Stimulated activated CD4-positive, alpha-beta T cell treated with anti-CD3 and anti-CD28 coated beads, Interleukin-15, amount 100 ng/mL, for 24 hours (primary cell): ENCODE data around the gene ACAN.
A peak's percentile ranks its signal among the peaks of the same experiment; 100 is the strongest.

Experiments used
- DNase-seq: peaks from one replicate; pipeline ENCODE4 v3.0.0-alpha.2; 2020

Gene ACAN

DNA sequence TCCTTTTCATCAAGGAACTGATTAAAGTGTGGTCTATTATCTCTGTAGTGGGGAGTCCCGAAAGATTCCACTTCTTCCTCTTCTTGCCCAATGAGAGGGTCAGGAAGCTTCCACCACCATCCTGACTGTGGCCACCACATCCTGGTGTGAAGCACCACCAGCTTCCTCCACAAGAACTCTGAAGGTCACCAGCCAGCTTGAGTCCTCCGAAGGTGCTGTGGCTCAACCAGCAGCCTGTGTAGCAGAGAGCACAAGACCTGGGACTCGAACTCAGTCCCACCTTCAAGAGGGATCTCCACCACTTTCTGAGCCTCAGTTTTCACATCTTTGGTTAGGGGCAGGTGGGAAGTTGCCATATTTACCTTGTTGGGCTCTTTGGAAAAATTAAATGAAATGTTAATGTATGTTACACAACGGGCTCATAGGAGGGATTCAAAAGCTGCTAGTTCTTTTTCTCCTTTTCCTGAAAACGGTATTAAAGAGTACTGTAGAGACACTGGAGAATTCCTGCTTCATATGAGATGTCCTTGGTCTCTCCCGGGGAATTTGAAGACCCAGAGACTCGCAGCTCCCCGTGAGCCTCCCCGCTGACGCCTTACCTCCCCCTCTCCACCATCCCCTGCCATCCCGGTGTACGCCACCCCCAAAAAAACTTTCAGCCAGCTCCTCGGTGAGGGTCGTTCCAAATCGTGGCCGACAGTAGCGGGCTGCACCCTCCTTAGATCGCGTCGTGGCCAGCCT, 816 bp upstream of the ACAN start:
- DNase-seq = no peak

DNA sequence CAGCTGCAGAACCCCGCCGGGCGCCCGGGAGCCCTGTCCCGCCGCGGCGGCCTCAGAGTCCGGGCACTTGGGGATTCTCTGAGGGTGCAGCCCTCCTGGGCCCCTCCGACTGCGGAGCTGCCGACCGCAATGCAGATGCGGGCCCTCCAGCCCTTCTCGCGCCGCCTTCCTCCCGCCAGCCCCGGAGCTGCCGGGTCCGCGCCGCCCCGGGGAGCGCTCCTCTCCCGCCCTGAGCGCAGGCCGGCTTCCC, 320 bp upstream of the ACAN start:
- no peak for DNase-seq

DNA sequence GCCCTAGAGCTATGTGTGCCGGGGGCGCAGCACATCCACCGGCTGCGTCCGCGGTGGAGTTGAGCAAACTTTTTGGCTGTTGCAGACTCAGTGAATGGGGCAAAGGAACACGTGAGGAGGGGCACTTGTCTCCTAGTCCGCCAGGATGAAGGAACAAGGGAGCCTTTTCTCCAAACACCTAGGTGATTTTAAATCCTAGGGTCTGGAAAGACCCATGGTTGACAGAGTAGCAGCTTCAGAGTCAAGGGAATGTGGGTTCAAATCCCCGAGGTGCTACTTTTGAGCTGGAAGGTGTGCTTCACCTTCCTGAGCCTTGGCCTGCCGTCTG, 648 bp downstream of the ACAN start:
- no peak for DNase-seq

DNA sequence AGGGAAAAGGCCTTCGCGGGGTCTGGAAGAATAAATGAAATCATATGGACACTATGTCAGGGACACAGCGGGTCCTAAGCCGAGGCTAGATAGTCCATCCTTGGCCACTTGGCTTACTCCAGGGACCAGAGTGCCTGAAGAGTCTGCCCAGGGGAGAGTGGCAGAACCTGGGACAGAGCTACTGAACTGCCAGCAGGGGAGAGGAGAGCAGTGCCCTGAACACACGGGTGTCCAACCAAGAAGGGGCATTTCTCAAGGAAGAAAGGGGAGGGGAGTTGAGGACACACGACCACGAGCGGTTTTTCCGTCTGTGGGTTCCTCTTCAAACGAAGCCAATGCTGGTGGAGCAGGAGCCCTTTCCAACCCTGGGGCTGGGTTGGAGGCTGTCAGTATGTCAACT, 1.0 kb downstream of the ACAN start:
- no peak for DNase-seq

DNA sequence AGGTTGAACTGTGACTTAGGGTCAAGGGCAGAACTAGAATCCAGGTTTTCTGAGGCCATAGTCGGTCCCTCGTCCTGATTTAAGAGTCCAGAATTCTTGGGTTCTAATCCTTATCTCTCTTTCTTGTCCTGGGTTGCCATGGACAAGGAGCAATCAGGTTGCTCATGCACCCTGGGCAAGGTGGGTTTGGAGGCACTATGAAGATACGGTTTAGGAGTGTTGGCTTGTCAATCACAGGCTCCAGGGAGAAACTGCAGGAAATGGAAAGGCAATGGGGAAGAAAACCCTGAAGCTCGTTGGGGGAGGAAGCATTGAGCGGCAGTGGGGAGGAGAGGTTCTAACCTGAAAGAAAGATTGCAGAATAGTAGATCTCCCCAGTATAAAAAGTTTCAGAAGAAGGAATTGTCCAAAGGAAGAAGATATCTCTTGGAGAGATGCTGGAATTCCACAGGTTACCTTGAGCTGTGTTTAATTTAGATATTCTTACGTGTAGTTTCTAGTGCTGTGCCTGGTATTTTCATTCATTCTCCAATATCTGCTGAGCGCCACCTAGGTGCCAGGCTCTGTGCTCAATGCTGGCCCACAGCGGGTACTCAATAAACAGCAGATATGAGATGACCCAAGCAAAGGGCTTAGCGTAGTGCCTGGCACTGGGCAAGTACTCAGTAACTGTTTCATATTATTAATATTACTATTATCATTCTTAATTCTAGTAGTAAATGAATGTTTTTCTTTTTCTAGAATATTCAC, 2.0 kb downstream of the ACAN start:
- peak; percentile 22 for DNase-seq

DNA sequence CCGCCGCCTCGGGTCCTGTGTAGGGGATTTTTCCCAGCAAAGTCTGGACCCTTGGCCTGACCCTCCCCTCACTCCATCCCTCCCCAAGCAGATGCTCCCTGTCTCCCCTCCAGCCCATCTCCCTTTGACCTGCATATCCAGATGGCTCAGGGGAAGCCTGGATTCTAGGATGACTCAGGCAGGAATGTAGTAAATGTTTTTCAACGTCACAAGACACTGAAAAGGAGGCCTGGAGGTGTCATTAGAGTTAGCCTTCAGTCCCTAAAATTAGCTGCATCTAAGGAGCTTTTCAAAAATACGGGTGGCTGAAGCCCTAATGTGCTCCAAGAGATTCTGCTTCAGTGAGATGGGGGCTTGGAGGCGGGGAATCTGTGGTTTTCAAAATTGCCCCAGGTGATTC, 7.2 kb downstream of the ACAN start:
- DNase-seq = no peak

DNA sequence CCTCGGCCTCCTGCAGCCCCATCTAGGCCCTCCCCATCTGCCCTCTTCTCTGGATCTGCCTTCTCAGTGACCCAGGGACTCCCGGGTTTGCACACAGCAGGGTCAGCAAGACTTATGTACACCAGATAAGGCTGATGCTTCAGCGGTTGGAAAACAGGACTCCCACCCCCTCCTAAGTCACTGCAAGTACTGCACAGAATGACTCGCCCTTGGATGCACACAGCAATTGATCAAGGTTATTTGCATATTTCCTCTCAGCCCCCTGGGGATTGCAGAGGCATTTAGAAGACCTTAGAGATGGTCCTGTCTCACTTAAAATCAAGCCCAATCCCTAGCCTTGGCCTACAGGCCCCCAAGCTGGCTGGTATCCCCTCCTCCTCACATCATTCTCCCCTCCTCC, 8.9 kb downstream of the ACAN start:
- DNase-seq = no peak

DNA sequence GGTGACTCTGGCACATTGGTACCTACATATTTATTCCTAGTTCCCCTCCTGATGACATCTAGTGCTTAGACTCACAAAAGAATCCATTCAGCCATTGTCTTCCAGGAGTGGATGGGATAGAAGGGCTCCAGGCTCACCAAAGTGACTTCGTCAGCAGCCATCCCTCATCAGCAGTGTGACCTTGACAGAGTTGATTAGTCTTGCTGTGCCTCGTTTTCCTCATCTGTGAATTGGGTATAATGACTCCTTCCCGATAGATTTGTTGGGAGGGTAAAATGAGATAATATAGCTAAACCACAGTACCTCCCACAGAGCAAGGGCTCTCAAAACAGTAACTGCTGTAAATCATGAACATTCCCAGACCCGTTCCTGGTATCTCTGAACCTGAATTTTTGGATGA, 10.7 kb downstream of the ACAN start:
- no peak for DNase-seq

DNA sequence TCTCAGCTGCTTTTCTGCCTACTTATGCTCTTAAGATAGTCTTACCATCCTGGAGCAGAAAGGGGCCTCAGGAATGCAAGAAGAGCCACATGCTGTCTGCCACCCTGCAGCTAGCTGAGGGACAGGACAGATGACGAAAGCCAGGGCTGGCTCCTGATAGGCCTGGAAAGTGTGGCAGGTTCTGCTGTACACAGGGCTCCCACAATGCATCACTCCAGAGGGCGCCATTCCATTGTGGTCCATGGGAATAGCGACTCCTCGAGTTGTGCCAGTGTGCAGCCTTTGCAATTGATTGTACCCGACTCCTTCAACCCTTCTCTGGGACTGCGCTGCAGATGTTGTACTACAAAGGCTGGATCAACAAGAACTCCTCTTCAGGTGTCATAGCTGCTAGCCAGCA, 11.2 kb downstream of the ACAN start:
- DNase-seq = no peak

DNA sequence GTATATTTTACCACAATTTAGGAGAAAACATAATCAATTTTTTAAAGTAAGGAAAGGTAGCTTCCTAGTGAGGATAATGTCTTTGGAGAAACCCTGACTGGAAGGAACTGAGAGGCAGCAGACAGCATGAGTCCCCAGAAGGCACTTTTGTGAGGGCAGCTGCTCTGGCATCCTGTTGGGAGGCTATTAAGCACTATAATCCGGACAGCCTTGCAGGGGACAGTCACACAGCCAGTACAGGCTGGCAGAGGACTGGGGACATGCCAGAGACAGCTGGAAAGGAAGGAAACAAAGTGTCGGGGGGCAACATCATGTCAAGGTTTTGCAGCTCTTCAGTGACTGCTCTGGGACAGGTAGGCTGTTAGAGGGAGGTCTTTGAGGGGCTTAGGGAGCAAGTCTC, 15.7 kb downstream of the ACAN start:
- no peak for DNase-seq

DNA sequence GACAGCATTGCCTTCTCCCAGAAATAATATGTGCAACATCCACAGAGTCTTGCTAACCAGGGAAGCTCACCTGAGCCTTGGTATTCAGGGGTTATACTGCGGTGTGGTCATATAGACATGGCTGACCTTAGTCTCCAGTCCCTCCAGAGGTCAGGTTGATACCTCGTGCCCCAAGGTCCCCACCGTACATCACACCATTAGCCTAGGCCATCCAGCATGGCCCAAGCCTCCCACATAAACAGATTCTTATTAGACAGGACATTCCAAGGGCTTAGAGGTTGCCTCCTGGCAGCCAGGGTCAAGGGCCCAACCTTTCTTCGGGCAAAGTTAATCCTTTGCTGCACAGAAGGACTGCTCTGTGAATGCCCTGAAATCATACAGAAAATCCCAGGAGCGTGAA, 18.8 kb downstream of the ACAN start:
- no peak for DNase-seq

DNA sequence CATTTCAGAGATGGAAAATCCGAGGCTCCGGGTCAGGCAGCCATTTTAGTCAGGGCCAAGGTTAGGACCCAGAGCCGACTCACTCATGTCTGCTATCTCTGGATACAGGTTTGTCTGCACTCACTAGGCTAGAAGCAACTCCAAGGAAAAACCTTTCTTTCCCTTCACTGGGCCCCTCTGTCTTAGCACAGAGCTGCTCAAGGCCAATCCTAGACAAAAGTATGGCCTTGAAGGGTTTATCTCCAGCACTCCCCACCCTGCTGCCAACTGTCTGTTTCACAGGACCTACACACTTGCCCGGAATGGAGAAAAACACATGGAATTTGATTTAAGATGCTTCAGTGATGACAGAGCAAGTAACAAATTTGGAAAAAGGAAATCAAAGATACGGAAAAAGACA, 25.6 kb downstream of the ACAN start:
- DNase-seq = no peak

DNA sequence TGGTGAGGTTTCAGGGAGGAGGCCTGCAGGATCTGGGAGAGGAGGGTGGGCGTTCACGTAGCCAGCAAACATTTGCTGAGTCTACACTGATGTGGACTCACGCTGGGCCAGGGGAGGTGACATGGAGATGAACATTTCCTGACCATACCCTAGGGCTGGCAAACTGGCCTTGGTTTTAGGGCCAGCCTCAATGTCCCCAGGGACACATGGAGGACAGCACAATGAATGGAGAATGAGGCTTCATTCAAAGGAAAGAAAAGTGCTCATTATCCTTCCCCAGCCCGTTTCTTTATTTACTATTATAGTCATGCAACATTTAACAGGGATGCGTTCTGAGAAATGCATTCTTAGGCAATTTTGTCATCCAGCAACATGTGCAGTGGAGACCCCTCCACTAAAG, 26.8 kb downstream of the ACAN start:
- no peak for DNase-seq

DNA sequence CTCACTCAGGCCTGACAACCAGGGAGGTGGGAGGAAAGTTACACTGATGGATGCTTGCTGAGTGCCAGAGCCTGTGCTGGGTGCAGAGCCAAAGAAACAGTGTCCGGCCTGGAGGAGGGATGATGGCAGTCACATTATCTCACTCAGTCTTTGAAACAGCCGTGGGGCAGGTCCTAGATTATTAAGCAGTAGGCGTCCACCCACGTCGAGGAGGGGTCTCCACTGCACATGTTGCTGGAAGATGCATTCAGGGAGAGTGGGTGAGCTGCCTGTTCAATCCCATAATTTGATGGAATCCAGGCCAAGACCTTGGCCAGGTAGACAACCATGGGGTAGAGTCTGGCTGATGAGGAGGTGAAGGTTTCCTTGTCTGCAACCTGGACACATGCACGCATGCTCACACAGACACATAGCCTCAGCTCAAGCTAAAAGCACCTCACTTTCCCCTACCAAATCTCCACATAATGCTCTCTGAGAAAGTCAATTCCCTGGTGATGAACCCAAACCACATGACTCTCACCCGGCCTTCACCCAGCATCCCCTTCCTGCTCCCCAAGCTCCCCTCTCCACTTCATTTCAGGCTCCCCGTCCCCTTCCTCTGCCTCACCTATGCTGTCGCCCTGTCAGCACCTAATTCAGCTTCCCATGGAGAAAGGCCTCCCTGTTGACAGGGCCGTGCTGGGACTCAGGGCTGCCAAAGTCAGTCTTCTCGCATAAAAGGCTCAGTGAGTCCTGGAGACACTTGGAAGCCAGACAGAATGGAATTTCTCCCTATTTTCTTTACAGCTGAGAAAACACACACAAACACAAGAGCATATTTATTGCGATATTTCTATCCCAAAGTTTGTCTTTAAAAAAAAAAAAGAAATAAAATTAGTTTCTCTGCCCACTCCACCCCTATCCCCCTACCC, 29.8 kb downstream of the ACAN start:
- no peak for DNase-seq

DNA sequence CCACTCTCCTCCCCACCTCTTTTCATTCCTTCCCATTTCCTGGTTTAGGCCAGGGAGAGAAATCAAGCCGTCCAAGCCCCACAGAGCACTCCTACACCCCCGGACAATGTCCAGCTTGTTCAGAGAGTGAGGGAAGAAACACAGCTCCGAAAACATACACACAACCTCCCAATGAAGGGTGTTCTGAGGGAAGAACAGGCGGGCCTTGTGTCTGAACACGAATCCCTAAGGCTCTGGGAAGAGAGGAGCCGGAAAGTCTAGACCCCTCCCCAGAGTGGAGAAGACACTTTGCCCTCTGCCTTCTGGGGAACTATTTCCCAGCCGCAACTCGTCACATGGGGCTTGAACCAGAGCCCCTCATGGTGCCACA, 30.5 kb downstream of the ACAN start:
- DNase-seq = no peak

DNA sequence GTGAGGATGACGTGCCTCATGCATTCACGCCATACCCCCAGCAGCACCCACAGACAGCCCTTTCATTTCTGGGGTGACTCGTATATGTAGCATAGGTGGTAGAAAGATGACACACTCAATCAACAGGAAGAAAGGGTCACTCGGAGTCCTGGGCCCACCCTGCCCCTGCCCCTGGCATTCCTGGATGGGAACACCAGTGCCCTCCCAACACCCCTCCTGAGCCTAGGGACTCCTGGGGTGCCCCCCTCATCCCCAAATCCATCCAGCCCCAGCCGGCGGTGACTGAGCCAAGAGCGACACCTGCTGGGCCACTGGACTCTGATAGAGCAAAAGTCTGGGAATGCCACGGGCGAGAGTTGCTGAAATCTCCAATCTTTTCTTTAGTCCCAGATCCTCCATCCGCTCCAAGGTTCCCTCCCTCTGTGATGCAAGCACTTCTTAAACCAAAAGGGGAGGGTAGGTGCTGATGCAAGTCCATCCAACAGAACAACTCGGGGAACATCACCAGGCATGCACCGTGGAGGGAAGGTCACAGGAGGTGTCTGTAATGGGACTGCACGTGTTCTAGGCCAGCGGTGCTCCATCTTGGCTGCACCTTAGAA, 31.1 kb downstream of the ACAN start:
- DNase-seq = peak; percentile 27

DNA sequence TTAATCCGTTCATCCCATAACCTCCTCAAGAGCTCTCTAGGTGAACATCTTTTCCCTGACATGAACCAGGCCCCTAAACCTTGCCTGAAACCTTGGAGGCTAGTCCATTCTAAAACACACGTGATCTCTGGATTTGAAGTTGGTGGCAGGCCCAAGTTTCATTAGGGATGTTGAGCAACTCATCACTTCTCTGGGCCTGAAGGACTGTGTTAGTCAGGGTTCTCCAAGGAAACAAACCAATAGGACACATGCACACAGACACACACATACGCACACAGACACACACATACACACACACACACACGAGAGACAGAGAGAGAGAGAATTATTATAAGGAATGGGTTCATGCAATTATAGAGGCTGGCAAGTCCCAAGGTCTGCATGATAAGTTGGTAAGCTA, 31.9 kb downstream of the ACAN start:
- no peak for DNase-seq

DNA sequence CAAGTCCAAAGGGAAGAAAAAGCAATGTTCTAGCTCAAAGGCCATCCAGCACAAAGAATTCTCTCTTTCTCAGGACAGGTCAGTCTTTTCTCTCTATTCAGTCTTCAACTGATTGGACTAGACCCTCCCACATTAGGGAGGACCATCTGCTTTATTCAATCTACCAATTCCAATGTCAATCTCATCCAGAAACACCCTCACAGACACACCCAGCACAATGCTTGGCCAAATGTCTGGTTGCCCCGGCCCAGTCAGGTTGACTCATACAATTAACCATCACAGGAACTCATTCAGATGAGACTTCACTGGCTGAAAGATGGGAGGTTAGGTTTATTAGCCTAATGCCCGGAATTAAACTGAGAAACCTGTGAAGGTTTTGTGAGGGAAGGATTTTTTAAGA, 32.4 kb downstream of the ACAN start:
- DNase-seq = no peak

DNA sequence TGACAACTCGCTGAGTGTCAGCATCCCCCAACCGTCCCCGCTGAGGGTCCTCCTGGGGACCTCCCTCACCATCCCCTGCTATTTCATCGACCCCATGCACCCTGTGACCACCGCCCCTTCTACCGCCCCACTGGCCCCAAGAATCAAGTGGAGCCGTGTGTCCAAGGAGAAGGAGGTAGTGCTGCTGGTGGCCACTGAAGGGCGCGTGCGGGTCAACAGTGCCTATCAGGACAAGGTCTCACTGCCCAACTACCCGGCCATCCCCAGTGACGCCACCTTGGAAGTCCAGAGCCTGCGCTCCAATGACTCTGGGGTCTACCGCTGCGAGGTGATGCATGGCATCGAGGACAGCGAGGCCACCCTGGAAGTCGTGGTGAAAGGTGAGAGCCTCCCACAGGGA, 35.4 kb downstream of the ACAN start:
- no peak for DNase-seq

DNA sequence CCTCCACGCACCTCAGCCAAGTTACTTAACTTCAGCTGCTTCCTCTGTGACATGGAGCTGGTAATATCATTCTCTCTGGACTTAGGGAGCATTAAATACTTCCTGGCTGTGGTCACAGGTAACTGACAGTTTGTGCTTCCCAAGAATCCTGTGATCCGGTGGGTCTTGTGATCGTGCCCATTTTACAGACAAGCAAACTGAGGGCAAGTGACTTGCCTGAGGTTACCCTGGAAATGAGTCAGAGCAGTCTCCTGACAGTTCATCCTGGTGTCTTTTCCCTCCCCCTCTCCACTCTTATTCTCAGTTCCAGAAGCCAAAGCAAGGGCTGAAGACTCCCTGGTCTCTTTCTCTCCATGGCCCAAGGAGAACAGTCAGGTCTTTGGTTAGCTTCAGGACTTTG, 35.9 kb downstream of the ACAN start:
- DNase-seq = no peak

DNA sequence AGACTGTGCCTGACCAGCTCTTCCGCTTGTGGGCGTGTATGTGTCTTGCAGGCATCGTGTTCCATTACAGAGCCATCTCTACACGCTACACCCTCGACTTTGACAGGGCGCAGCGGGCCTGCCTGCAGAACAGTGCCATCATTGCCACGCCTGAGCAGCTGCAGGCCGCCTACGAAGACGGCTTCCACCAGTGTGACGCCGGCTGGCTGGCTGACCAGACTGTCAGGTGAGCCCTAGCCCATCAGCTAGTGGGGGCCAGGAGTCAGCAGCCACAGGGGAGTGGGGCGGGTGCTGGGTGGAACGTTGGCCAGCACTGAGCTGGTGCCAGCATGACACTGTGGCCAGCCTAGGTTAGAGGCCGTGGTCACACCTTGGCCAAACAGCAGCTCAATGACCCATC, 36.7 kb downstream of the ACAN start:
- no peak for DNase-seq

DNA sequence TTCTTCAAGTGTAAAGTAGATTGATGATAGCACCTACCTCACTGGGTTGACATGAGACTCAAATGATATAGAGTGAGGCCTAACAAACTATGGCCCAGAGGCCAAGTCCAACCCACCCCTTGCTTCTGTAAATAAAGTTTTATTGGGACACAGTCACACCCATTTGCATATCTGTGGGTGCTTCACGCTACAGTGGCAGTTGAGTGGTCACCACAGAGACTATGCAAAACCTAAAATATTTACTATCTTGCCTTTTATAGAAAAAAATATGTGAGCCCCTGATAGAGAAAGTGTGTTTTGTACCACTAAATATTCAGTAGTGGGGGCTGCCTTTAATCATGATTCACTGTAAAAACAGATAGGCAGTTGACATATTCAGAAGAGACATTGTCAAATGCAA, 38.0 kb downstream of the ACAN start:
- no peak for DNase-seq

DNA sequence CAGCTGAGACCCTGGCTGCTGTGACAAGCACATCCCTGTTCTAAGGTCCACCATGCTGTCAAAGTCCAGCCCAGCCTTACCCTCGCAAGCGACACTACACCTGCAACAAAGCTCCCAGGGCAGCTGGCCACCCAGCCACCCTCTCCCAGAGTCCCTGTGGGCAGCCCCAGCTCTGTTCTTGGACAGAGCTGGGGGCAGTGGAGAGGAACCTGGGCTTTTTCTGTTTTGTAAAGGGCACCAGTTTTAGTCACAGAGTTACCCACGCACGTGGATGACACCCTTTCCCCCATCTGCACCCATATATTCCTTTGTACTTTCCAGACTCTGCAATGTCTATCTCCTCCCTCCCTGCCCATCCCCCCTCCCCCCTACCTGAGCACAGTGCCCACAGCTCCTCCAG, 38.9 kb downstream of the ACAN start:
- no peak for DNase-seq

DNA sequence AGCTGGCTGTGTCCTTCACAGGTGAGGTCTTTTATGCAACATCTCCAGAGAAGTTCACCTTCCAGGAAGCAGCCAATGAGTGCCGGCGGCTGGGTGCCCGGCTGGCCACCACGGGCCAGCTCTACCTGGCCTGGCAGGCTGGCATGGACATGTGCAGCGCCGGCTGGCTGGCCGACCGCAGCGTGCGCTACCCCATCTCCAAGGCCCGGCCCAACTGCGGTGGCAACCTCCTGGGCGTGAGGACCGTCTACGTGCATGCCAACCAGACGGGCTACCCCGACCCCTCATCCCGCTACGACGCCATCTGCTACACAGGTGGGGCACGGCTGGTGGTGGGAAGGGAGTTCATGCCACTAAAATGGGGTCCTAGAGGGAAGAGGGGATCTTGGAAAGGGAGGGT, 40.1 kb downstream of the ACAN start:
- DNase-seq = no peak
